Testis (tissue), 2 donors: ENCODE results near the gene GTPBP1.

ENCODE experiments used
- POLR2A ChIP-seq: fragments of 450-650 bp; IDR thresholded peaks from one replicate; pipeline ENCODE4 v1.6.1; 2017; ENCODE audit warnings: antibody characterized with exemption, mild to moderate bottlenecking, moderate library complexity
- TF ChIP-seq, protein P1 (sequence below), 3 experiments: fragments of 450-650 bp in 2 of 3; fragments of 200-600 bp in 1 of 3; sonication (generic) in 1 of 3; IDR thresholded peaks; one replicate each; pipeline ENCODE4 v1.5.1; 2016 to 2019; ENCODE audit warnings: antibody characterized with exemption in 3 of 3, mild to moderate bottlenecking in 2 of 3, moderate library complexity in 1 of 3

DNA sequence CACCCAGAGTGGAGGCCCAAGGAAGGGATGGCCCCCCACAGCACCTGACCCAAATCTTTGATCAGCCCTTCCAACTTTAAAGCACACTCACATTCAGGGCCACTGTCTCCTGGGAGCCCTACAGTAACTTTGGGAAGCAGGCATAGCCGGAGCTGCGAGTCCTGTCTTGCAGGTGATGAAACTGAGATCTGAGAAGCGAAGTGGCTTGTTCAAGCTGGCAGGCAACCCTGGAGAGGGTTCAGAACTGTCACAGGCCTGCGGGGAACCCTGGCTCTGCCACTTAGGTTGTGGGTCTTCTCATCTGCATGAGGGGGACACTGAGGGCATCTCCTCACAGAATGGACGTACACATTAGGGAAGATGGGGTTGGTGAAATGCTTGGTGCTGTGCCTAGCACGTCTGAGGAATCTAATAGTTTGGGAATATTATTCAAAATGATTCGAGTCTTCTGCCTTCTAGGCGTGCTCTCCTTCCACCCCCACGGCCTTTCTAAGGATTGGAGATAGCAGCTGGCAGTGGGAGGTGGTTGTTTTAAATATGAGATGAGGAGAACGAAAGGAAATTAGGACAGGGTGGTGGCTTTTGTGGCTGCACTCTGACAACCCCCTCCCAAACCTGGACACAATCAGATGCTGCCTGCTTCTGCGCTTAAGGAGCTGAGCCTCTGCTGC, 68.9 kb downstream of the GTPBP1 start:
- no peak for TF ChIP-seq POLR2A
- TF ChIP-seq, protein P1, sequence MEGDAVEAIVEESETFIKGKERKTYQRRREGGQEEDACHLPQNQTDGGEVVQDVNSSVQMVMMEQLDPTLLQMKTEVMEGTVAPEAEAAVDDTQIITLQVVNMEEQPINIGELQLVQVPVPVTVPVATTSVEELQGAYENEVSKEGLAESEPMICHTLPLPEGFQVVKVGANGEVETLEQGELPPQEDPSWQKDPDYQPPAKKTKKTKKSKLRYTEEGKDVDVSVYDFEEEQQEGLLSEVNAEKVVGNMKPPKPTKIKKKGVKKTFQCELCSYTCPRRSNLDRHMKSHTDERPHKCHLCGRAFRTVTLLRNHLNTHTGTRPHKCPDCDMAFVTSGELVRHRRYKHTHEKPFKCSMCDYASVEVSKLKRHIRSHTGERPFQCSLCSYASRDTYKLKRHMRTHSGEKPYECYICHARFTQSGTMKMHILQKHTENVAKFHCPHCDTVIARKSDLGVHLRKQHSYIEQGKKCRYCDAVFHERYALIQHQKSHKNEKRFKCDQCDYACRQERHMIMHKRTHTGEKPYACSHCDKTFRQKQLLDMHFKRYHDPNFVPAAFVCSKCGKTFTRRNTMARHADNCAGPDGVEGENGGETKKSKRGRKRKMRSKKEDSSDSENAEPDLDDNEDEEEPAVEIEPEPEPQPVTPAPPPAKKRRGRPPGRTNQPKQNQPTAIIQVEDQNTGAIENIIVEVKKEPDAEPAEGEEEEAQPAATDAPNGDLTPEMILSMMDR (IDR thresholded peaks at IDR 0.05): no peak
